HG02870 (cell line): ENCODE measurements around the gene EBP.

Experiments used
- ATAC-seq: cut with Tn5 transposase; IDR thresholded peaks from one replicate; pipeline ENCODE4 v1.9.1; 2021; ENCODE audit warnings: mild to moderate bottlenecking, moderate library complexity; ENCODE audit not compliant: unreplicated experiment

EBP gene

DNA sequence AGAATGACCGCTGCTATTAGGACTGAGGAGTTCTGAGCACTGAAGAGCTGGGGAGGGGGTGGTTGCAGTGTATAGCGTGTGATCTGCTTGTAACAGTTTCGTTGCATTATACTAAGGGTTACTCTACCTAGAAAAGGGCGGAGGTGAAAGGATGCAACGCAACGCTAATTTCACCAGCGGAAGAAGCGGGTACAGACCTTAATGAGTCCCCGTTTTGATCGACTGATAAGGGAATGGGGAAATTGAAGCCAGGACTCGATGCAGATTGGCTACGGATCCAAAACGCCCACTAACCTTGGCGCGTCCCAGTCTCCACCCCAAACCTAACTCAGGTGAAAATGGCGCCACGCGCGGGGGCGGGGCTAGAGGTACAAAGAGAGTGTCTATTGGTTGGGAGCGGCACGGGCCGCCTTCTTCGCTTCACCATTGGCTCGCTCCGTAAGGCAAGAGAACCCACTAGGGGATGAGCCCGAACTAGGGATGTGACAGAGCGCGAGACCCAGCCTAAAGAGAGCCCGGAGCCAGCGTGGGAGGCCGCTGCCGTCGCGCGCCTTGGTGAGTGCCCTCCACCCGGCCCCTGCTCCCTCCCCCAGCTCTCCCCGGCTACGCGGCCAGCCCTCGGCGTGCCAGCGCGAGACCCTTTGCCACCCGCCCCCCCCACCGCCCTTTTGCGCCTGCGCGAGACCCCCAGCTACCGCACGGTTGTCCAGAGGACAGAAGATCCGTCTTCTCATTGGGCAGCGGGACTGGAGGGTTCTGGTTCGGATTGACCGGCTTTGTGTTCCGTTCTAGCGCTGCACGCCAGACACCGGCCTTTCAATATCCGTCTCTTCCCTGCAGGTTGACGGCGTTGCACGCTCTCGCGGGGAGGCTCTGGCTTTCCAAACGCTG, at the start of gene EBP:
Gene EBP (plus strand): TSS at position 456 of the 891 bp plus-strand sequence. CDS start 1,964 bp downstream, outside the sequence.
- peak; percentile 93 for ATAC-seq

DNA sequence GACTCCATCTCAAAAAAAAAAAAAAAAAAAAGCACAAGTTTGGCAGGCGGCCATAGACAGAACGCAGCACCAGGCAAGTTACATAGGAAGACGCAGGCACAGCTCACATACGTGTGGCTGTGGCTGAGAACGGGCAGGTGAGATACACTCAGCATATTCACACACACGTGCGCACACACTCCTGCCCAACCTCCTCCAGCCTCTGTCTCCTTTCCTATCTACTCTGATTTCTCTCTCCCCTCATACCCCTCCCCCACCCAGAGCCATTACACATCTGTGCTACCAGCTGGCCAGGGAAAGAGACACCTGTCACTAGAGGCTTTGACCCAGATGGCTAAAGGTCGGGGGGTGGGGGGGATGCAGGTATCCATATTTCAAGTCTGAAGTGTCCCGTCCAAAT, 49.4 kb upstream of the EBP start:
- ATAC-seq, result no peak

DNA sequence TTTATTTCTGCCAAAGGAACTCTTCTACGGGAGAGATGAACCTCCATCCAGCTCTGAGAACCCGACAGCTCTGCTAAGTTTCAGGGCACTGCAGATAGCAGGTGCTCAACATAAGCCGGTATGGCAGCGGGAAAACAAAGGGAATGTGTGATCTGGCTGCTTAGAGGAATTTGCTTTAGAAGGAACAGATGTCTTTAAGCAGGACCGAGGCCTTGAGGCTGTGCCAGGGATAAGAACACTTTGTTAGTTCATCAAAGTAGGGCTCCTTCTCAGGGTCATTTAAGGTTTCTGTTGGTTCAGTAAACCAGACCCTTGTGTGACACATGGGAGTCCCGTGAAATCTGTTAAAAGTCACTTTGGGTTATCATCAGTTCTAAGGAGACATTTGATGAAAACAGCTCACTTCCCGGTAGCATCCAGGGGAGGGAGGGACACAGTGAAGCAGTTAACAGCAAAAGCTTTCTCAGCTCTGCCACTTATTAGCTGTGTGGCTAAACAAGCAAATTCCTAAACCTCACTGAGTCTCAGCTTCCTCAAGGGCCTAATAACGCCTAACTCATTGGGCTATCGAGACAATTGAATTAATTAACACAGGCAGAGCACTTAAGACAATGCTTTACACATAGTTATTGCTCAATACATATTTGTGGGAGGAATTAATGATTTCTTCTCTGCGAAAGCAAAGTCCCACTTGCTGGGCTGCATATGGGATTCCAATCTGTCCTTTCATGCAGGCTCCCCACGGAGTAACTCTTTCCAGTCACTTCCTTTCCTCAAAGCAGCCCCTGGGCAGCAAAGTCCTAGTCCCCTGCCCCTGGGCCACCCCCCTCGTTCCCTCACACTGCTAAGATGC, 48.5 kb upstream of the EBP start:
- ATAC-seq, result no peak

DNA sequence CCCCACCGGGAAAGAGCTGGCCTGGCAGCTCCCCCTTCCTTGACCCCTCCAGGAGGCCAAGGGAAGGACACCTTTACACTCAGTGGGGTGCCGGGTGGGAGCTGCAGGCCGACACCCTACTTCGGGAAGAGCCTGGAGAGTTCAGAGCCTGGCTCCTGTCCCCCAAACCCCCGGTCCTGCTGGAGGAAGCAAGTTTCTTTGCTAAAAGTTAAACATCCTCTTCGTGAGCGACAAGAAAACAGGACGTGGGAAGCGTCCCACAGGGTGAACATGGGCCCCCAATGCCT, 48.0 kb upstream of the EBP start:
- no peak for ATAC-seq

DNA sequence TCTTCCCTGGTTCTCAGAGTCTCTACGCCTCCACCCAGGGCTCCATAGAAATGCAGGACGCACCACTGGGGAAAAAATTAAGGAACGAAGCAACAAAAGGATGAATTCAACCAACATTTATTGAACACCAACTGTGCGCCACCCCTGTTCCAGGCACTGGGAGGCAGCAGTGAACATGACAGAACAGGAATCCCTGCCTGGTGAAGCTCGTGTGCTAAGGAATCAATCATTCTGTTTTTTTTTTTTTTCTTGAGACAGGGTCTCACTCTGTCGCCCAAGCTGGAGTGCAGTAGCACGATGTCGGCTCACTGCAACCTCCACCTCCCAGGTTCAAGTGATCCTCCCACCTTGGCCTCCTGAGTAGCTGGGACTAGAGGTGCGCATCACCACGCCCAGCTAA, 47.5 kb upstream of the EBP start:
- ATAC-seq, result no peak

DNA sequence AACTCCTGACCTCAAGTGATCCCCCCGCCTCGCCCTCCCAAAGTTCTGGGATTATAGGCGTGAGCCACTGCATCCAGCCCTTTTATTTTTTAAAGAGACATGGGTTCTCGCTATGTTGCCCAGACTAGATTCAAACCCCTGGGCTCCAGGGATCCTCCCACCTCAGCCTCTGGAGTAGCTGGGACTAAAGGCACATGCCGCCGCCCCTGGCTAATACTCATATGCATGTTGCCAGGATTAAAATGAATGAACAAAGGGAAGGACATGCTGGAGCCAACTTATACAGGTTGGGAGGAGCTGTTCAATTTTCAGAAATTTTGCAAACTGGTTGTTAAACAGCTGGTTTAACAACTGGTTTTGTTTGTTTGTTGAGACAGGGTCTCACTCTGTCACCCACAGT, 47.0 kb upstream of the EBP start:
- no peak for ATAC-seq

DNA sequence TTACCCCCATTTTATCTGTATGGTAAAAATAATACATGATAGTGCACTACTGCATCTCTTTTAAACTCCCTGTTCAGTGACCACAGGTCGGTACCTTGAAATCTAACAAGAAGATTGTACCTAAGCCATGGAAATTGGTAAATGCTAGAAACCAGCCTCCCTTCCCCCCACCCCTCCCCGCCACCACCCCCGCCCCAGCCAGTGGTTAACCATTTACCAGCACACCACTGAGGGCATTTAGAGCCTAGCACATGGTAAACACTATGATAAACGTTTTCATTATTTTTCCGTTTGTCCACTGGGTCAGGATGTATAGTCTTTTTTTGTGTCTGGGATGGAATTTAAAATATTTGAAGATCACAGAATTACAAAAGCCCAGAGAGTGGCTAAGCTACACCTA, 46.3 kb upstream of the EBP start:
- ATAC-seq, result no peak

DNA sequence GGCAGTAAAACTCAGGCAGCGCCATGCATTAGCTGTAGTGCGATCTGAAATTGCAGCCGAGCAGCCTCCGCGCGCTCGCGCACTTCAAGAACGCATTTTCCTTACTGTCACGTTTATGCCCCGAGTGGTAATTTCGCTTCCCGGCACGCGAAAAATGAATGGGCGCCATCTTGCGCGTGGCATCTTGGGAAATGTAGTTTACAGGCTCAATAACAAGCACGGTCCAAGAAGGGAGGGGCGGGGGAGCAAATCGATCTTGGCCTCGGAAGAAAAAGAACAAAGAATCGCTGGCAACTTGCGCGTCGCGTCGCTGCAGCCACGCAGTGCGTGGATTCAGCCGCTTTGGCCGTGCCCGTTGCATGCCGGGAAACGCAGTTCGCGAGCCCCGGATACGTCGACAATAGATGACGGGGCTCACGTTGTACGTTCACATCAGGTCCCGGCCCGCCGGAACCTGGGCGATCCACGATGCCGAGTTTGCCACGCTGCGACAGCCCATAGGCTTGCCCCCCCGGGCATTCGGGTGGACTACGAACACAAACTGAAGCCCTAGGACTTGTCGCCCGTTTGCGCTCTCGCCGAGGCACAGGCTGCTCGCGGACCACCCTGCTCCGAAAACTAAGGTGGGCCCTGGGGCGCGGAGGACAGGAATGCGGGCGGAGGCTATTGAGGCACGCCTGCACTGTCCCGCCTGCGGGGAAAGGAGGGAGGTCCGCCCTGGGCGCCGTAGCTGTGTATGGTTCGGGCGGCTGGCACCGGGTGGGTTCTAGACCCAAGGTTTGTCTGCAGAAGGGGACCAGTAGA, 45.6 kb upstream of the EBP start, which contains the start of gene FTSJ1:
Gene FTSJ1 (plus strand): TSS at position 426 of the 804 bp plus-strand sequence. CDS start 1,849 bp downstream, outside the sequence.
- ATAC-seq, result peak; percentile 75

DNA sequence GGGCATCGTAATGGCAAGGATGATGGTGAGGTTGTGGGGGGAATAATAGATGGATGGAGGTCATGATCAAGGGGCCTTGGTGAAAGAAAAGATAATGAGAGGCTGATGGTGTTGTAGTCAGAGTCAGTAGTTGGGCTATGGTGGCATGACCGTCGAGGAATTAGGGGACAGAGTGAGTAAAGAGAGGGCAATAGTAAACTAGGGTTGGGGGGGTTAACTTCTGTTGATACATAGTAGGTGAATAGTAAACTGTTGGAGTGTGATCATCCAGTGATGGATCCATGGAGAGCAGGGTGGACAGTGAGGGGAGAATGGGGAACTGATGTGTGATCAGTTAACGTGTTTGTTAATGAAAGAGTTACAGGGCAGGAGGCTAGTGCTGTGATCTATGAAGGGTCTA, 44.7 kb upstream of the EBP start:
- no peak for ATAC-seq

DNA sequence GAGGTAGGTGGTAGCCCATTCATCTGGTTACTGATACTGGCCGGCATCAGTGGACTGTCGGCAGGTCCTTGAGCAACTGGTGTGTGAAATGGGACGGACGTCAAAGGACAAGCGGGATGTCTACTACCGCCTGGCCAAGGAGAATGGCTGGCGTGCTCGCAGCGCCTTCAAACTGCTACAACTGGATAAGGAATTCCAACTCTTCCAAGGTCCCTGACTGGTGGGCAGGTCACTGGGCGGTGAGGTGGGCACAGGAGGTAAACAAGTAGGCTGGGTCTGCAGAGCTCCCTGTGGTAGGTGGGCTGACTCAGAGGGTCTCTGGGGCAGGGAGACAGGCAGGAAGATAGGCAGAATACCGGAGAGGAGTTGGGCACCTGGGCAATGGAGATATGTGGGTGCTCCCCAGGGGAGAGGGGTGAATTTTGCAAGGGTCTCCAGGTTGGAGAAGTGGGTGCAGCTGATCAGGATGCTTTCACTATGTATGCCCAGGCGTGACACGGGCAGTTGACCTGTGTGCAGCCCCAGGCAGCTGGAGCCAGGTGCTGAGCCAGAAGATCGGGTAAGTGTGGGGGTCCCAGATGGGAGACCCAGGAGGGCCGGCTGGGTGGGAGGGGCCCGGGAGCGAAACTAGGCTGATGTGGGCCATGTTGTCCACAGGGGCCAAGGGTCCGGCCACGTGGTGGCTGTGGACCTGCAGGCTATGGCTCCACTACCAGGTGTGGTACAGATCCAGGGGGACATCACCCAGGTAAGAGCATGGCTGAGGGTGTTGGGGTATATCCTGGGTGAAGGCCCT, 43.5 kb upstream of the EBP start:
- ATAC-seq, result no peak

DNA sequence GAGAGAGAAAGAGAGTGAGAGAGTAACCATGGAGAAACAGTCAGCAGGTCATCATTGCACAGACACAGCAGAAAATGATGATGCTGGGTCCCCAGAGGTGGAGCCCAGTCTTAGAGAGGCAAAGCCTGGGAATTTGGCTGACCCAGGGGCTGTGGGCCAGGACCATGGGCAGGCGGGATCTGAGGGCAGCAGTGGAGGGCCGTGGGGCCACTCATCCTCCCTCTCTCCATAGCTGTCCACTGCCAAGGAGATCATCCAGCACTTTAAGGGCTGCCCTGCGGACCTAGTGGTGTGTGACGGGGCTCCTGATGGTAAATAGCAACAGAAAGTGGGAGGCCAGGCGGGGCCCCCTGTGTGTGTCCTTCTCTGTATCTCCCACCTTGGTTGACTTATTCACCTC, 42.8 kb upstream of the EBP start:
- no peak for ATAC-seq

DNA sequence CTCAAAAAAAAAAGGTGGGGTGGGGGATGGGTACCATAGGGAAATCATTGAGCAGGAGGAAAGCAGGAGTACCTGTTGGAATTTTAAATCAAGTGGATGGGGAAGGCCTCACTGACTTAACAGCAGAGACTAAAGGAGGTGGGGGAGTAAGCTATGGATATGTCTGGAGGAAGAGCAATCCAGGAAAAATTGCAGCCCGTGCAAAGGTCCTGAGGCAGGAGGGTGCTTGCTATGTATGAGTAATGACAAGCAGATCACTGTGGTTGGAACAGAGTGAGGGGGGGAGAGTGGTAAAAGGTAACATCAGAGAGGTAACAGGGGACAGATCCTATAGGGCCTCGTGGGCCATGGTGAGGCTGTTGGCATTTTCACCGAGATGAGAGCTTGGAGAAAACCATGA, 41.5 kb upstream of the EBP start:
- ATAC-seq, result no peak

DNA sequence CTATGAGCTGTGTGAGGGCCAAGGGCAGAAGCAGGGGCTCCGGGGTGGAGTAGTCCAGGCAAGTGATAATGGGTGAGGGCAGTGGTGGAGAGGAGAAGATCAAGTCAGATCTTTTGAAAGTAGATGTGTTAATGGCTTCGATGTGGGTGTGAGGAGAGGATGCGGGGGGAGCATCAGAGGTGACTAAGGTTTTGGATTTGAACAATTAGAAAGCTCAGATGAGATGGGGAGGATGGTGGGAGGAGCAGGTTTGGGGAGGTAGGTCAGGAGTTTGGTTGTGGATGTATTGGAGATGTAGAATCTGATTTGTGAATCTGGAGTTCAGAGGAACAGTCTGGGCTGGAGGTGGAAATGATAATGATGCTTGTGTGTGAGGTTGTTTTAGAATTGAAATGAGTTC, 41.0 kb upstream of the EBP start:
- no peak for ATAC-seq

DNA sequence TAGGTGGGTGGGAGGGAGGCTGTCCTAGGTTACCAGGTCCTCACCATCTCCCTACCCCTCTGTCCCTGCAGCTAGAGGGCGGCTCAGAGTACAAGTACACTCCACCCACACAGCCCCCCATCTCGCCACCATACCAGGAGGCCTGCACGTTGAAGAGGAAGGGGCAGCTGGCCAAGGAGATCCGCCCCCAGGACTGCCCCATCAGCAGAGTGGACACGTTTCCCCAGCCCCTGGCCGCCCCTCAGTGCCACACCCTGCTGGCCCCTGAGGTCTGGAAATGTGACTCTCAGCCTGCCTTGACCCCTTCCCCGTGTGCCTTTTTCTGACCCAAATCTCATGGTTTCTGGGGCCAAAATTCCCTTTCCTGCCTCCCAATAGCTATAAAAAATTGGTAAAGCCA, 39.1 kb upstream of the EBP start:
- no peak for ATAC-seq

DNA sequence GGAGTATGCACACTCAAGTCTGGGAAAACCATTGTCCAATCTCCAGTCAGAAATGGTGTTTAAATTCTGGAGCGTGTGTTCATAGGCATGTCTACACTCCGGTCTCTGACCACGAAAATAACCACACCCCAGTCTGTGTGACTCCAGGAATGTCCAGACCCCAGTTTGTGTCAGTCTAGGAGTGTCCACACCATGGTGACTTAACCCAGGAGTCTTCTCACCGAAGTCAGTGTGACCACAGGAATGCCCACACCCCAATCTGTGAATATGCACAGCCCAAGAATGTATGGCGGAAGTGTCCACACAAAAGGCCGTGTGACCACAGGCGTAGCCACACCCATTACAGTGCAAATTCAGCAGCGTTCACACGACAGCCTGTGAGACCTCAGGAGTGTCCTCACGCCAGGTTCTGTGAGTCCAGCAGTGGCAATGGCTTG, 34.2 kb upstream of the EBP start:
- ATAC-seq, result no peak

DNA sequence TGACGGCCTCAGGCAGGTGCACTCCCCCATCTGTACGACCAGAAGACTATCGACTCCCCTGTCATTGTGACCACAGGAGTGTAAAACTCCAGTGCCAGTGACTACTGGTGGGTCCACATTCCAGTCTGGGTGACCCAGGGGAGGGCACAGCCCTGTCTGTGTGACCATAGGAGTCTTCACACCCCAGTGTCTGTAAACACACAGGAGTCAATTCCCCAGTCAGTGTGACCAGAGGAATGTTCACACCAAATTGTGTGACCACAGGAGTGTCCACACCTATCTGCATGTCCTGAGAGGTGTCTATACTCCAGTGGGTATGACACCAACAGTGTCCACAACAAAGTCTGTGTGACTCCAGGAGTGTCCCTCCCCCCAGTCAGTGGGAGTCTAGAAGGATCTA, 33.6 kb upstream of the EBP start:
- no peak for ATAC-seq

DNA sequence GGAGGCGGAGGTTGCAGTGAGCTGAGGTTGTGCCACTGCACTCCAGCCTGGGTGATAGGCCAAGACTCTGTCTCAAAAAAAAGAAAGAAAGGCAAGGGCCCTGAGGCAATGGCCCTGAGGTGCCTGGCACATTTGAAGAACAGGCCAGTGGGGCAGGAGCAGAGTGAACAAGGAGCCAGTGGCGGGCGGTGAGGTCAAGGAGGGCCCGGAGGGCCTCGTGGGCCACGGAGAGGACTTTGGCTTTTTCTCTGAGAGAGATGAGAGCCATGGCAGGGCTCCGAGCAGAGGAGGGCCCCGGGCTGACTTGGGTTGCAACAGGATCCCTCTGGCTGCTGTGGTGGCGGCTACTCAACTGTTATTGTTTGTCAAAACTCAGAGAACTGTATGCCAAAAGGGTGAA, 32.3 kb upstream of the EBP start:
- no peak for ATAC-seq

DNA sequence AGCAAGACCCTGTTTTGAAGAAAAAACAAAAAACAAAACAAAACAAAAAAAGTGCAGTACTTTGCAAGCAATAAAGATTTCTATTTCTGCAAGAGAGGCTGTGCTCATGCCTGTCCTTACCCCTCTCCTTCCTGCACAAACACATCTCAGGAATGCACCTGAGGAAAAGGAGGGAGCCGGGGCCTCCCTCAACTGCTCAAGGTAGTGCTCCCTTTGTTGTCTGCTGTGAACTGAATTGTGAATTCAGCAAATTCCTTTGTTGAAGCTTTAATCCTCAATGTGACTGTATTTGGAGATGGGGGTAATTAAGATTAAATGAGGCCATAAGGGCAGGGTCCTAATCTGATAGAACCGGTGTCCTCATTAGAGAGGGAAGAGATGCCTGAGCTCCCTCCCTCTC, 31.7 kb upstream of the EBP start:
- no peak for ATAC-seq

DNA sequence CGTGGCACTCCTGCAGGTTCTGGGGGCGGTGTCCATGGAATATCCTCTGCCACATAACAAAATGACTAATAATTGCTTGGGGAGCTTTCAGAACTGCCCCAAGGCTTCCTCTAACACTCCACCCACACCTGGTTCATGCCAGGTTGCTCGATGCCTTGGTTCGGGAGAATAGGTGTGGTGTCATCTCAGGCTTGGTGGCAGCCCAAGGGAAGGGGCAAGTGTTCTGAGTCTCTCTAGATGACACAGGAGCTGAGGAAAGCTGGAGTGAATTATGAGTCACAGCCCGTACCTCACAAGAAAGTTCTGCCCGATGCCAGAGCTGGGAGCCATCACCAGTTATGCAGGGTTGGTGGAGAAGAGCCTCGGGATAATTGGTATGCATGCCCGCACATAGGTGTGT, 30.9 kb upstream of the EBP start:
- ATAC-seq, result no peak

DNA sequence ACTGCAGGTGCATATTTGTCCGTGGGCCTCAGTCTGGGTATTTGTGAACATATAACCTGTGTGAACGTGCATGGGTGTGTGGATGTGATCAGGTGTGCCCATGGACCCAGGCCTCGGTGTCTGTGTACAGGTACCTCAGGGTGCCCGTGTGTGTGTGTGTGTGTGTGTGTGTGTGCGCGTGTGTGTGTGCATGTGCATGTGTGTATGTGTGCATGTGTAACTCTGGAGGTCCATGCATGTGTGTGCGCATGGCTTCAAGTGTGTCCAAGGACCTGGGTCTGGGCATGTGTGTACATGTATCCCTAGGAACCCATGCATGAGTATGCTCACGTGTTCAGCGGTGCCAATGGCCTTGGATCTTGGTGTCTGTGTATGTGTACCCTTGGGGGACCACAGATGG, 29.8 kb upstream of the EBP start:
- ATAC-seq, result no peak
